Endothelial cell of umbilical vein (primary cell): ENCODE results near the gene TRDN. TPM values are rescaled to one million over a fixed set of nuclear protein-coding genes. Genes with fewer than 3 reads are reported as not detected.

Experiments
- BruUV-seq: library from RNA; stranded (reverse); fragments of 400-500 nt; replicated peaks from 2 replicates; lab custom pipeline; 2021; lab: Mats Ljungman, UMichigan
- CTCF ChIA-PET: fragments of 300-600, 350-600 bp; sonication (Branson Sonifier 250); formaldehyde crosslinking; loops from one replicate; lab custom pipeline; 2021; ENCODE audit warnings: antibody characterized with exemption, inconsistent platforms; lab: Charles Lee
- POLR2A ChIA-PET: fragments of 300-600, 350-600 bp; sonication (Branson Sonifier 250); formaldehyde crosslinking; loops from one replicate; lab custom pipeline; 2021; ENCODE audit warnings: antibody characterized with exemption, inconsistent platforms; lab: Charles Lee
- DNase-seq: peaks from one replicate; pipeline ENCODE4 v3.0.0-alpha.2; 2011; ENCODE audit warnings: low read depth, low spot score
- FAIRE-seq: peaks from 2 replicates; lab custom pipeline; 2011; peaks lifted over from hg19 to GRCh38; lab: Jason Lieb, UNC
- H2AFZ ChIP-seq: 2 replicates; pipeline ENCODE4 v1.6.0; 2012; ENCODE audit warnings: low read depth, low read length, control low read depth, inconsistent platforms
- H3K27ac ChIP-seq: 2 replicates; pipeline ENCODE4 v1.5.1; 2011; ENCODE audit warnings: low read depth, mild to moderate bottlenecking, control low read depth, low read length, moderate library complexity; ENCODE audit not compliant: insufficient read depth
- H3K27me3 ChIP-seq, 2 experiments: 2 replicates each; pipeline versions ENCODE4 v1.6.0 to v1.6.1; 2011; ENCODE audit warnings: low read length in 2 of 2, mixed read lengths in 1 of 2; ENCODE audit not compliant: control insufficient read depth in 2 of 2, insufficient read depth in 2 of 2
- H3K36me3 ChIP-seq, 2 experiments: 2 replicates in 1 of 2; 3 replicates in 1 of 2; pipeline ENCODE4 v1.5.1; 2011; ENCODE audit warnings: low read length in 2 of 2, mild to moderate bottlenecking in 1 of 2, moderate library complexity in 1 of 2; ENCODE audit not compliant: control insufficient read depth in 2 of 2, insufficient read depth in 2 of 2; ENCODE audit errors: extremely low read depth in 1 of 2
- H3K4me1 ChIP-seq: 3 replicates; pipeline ENCODE4 v1.5.1; 2011; ENCODE audit warnings: mild to moderate bottlenecking, low read length; ENCODE audit not compliant: control insufficient read depth, insufficient read depth; ENCODE audit errors: extremely low read depth
- H3K4me2 ChIP-seq: 2 replicates; pipeline ENCODE4 v1.6.1; 2011; ENCODE audit warnings: low read length, control low read depth, mixed read lengths; ENCODE audit not compliant: insufficient read depth
- H3K4me3 ChIP-seq, 3 experiments: fragments of 200-600 bp in 1 of 3; sonication (generic), shearing (Covaris generic) in 1 of 3; replicated peaks in 1 of 3; 2 replicates each; pipeline ENCODE4 v1.5.1; 2011 to 2016; ENCODE audit warnings: control low read depth in 3 of 3, low read length in 3 of 3, mild to moderate bottlenecking in 2 of 3, inconsistent platforms in 1 of 3, low read depth in 1 of 3, moderate library complexity in 1 of 3; ENCODE audit not compliant: insufficient read depth in 1 of 3
- H3K79me2 ChIP-seq: 2 replicates; pipeline ENCODE4 v1.6.0; 2012; ENCODE audit warnings: low read length, inconsistent platforms; ENCODE audit not compliant: control insufficient read depth, insufficient read depth
- H3K9ac ChIP-seq: replicated peaks from 2 replicates; pipeline ENCODE3; 2011; ENCODE audit warnings: low read length, control low read depth; ENCODE audit not compliant: insufficient read depth; ENCODE audit errors: extremely low read depth
- H3K9me1 ChIP-seq: replicated peaks from 3 replicates; pipeline ENCODE4 v1.6.0; 2011; ENCODE audit warnings: mild to moderate bottlenecking, low read length; ENCODE audit not compliant: control insufficient read depth, insufficient read depth; ENCODE audit errors: extremely low read depth
- H3K9me3 ChIP-seq: replicated peaks from 2 replicates; pipeline ENCODE4 v1.5.1; 2012; ENCODE audit warnings: low read length, inconsistent platforms; ENCODE audit not compliant: control insufficient read depth, insufficient read depth
- H4K20me1 ChIP-seq: replicated peaks from 2 replicates; pipeline ENCODE3; 2011; ENCODE audit warnings: mild to moderate bottlenecking, low read length; ENCODE audit not compliant: control insufficient read depth, insufficient read depth; ENCODE audit errors: extremely low read depth
- CTCF ChIP-seq, 2 donors: IDR thresholded peaks; 1 replicate in 1 of 2; 2 replicates in 1 of 2; pipeline ENCODE4 v1.5.1; 2011; ENCODE audit warnings: low read length in 2 of 2, mild to moderate bottlenecking in 2 of 2, moderate library complexity in 2 of 2, control low read depth in 1 of 2, inconsistent platforms in 1 of 2, low read depth in 1 of 2; ENCODE audit not compliant: insufficient read depth in 1 of 2; ENCODE audit errors: extremely low read depth in 1 of 2
- EZH2 ChIP-seq: IDR thresholded peaks from 2 replicates; pipeline ENCODE4 v1.6.1; 2012; ENCODE audit warnings: borderline replicate concordance, low read depth, mild to moderate bottlenecking, moderate library complexity, low read length, inconsistent platforms; ENCODE audit not compliant: severe bottlenecking
- FOS ChIP-seq: IDR thresholded peaks from 2 replicates; pipeline ENCODE4 v1.6.1; 2011; ENCODE audit warnings: mild to moderate bottlenecking, low read length, moderate library complexity, borderline replicate concordance; ENCODE audit not compliant: insufficient read depth
- GATA2 ChIP-seq: IDR thresholded peaks from 2 replicates; pipeline ENCODE4 v1.7.0; 2011; ENCODE audit warnings: low read depth, mild to moderate bottlenecking, moderate library complexity, mixed read lengths, low read length; ENCODE audit not compliant: insufficient read length, insufficient read depth
- JUN ChIP-seq: IDR thresholded peaks from 2 replicates; pipeline ENCODE4 v1.6.1; 2011; ENCODE audit warnings: borderline replicate concordance, low read depth; ENCODE audit not compliant: insufficient read length, insufficient read depth
- MAX ChIP-seq: IDR thresholded peaks from 2 replicates; pipeline ENCODE4 v1.6.1; 2011; ENCODE audit not compliant: insufficient read depth, insufficient read length
- MYC ChIP-seq: IDR thresholded peaks from one replicate; pipeline ENCODE4 v1.6.1; 2011; ENCODE audit warnings: mild to moderate bottlenecking, low read depth, low read length
- POLR2A ChIP-seq: IDR thresholded peaks from 2 replicates; pipeline ENCODE4 v1.6.1; 2012; ENCODE audit warnings: low read depth, mild to moderate bottlenecking, control low read depth, low read length
- POLR2AphosphoS5 ChIP-seq: IDR thresholded peaks from 2 replicates; pipeline ENCODE4 v1.6.1; 2012; ENCODE audit warnings: low read depth, mild to moderate bottlenecking, control low read depth, low read length, moderate library complexity; ENCODE audit not compliant: insufficient read depth
- dilution Hi-C: fragments of 300-500 bp; cut with MboI; formaldehyde crosslinking; loops from one replicate; pipeline ENCODE4 v1.15.0; 2019; ENCODE audit warnings: low sequenced_read_pairs; ENCODE audit not compliant: extremely low pct_ligation_motif_present
- intact Hi-C: fragments of 100-400 bp; cut with micrococcal nuclease; formaldehyde crosslinking; loops from one replicate; pipeline ENCODE4 v1.10.0; 2022
- polyA plus RNA-seq, 4 experiments: library from polyadenylated mRNA; depleted of rRNA in 3 of 4; stranded (reverse) in 3 of 4; unstranded in 1 of 4; fragments of >200 nt; gene quantifications; 2 replicates each; pipeline versions ENCODE4 v1.2.1 to v1.2.3, GENCODE V29; 2011 to 2012; ENCODE audit warnings: missing spikeins in 1 of 4
- total RNA-seq: library from RNA; stranded (reverse); gene quantifications from 2 replicates; pipeline ENCODE4 v1.2.3, GENCODE V29; 2021

The TRDN gene
- total and polyA plus RNA-seq, 2 donors (not counting 3 experiments of a cell fraction or from before 2014, with no cell fraction given): not detected

GRCh38 chr6:123632641-123633040, 4.1 kb downstream of the TRDN start:
- Histone ChIP-seq H2AFZ (no peak overlapping the region), H3K4me1 (no peaks in the 10 kb centered on the region), H3K79me2 (no peaks in the 10 kb centered on the region), H3K27me3 (no peaks in the 10 kb centered on the region), H3K9me1 (no peaks in the 10 kb centered on the region), H3K27ac (no peak overlapping the region), H3K4me3 (no peak overlapping the region), H4K20me1 (no peaks in the 10 kb centered on the region), H3K9me3 (no peaks in the 10 kb centered on the region), H3K36me3 (no peaks in the 10 kb centered on the region), H3K9ac (no peak overlapping the region), H3K4me2 (no peak overlapping the region)
- dilution Hi-C loops (no loop called here), intact Hi-C loops (no loop called here)
- TF ChIP-seq MAX (no peak), CTCF (IDR thresholded peaks at IDR 0.05; ENCODE audit: extremely low read depth in 1 of 2, insufficient read depth in 1 of 2, low read depth in 1 of 2, low read length in 2 of 2) (no peak), GATA2 (no peak), EZH2 (no peak), POLR2AphosphoS5 (no peak), JUN (no peak), MYC (no peak), FOS (no peak), POLR2A (no peak)
- no TSS peak for BruUV-seq
- ChIA-PET CTCF (no interaction called here), POLR2A (no interaction called here)
- FAIRE-seq (no peak), DNase-seq (no peak)
